Gastroesophageal sphincter (tissue), 3 donors: ENCODE results near the gene GSTO2.

Experiments
- CTCF ChIP-seq, 4 experiments: fragments of 200-600 bp in 2 of 4; fragments of 450-650 bp in 2 of 4; sonication (generic) in 1 of 4; IDR thresholded peaks; one replicate each; pipeline ENCODE4 v1.5.1; 2017 to 2019; ENCODE audit warnings: antibody characterized with exemption in 4 of 4, mild to moderate bottlenecking in 2 of 4, moderate library complexity in 2 of 4
- POLR2A ChIP-seq, 2 donors: fragments of 450-650 bp; IDR thresholded peaks; one replicate each; pipeline ENCODE4 v1.6.1; 2017; ENCODE audit warnings: antibody characterized with exemption in 2 of 2, mild to moderate bottlenecking in 2 of 2, moderate library complexity in 1 of 2
- POLR2AphosphoS5 ChIP-seq: sonication (generic); formaldehyde crosslinking; IDR thresholded peaks from one replicate; pipeline ENCODE4 v1.6.1; 2017; ENCODE audit warnings: antibody characterized with exemption

DNA sequence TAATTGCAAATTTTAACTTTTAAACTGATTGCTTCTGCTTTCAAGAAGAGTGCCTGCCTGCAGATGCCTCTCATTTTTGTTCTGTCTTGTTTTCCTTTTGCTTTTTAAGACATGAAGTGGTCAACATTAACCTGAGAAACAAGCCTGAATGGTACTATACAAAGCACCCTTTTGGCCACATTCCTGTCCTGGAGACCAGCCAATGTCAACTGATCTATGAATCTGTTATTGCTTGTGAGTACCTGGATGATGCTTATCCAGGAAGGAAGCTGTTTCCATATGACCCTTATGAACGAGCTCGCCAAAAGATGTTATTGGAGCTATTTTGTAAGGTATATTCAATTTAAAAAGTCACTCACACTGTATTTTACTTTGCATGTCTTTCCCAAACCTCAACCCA is 8.8 kb downstream of the GSTO2 start:
- TF ChIP-seq CTCF (IDR thresholded peaks at IDR 0.05) (no peak), POLR2AphosphoS5 (no peak), POLR2A (IDR thresholded peaks at IDR 0.05) (no peak)
